OCI-LY3 (cell line): ENCODE measurements around the gene GMPR.
"Not testable (repeated sequence)": the region's sequence is repeated elsewhere in the genome, so short reads cannot be mapped to it uniquely, and the experiment has no call there.

Experiments
- EZH2phosphoT487 ChIP-seq: fragments of 200-600 bp; shearing (Covaris generic); IDR thresholded peaks from 2 replicates; pipeline ENCODE4 v1.6.1; 2018; ENCODE audit warnings: antibody characterized with exemption, mixed run types, low read depth
- TF ChIP-seq, protein P1 (sequence below): fragments of 200-600, 300-600 bp; sonication (generic); IDR thresholded peaks from 2 replicates; pipeline ENCODE4 v1.5.1; 2014; ENCODE audit warnings: antibody characterized with exemption, low read length, low read depth

DNA sequence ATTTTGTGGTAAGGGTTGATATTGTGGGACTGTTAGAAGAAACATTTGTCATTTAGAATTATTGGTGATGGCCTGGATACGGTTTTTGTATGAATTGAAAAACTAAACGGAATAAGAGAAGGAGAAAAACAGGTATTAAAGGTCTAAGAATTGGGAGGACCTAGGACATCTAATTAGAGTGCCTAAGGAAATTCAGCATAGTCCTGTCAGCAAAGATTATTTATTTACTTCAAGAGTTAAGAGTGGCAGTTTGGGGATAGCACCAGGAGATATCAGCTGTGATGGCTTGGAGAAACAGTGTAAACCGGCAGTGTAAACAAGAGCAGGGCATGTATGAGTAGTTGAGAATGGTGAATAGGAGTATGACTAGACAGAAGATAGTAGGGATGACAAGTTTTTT, 21.2 kb downstream of the GMPR start:
- TF ChIP-seq EZH2phosphoT487 = not testable (repeated sequence)
- TF ChIP-seq, protein P1, sequence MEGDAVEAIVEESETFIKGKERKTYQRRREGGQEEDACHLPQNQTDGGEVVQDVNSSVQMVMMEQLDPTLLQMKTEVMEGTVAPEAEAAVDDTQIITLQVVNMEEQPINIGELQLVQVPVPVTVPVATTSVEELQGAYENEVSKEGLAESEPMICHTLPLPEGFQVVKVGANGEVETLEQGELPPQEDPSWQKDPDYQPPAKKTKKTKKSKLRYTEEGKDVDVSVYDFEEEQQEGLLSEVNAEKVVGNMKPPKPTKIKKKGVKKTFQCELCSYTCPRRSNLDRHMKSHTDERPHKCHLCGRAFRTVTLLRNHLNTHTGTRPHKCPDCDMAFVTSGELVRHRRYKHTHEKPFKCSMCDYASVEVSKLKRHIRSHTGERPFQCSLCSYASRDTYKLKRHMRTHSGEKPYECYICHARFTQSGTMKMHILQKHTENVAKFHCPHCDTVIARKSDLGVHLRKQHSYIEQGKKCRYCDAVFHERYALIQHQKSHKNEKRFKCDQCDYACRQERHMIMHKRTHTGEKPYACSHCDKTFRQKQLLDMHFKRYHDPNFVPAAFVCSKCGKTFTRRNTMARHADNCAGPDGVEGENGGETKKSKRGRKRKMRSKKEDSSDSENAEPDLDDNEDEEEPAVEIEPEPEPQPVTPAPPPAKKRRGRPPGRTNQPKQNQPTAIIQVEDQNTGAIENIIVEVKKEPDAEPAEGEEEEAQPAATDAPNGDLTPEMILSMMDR = not testable (repeated sequence)
